GM10248 (cell line): ENCODE results near the gene TTLL13.
"Not testable (repeated sequence)": the region's sequence is repeated elsewhere in the genome, so short reads cannot be mapped to it uniquely, and the experiment has no call there.

Experiments used
- CTCF ChIA-PET: fragments of 300-600 bp; sonication (Branson Sonifier 250); formaldehyde crosslinking; extraction: SDS; loops from one replicate; lab custom pipeline; 2021; ENCODE audit warnings: antibody characterized with exemption; lab: Yijun Ruan, JAX
- POLR2A ChIA-PET: fragments of 350-650 bp; sonication (Branson Sonifier 250); formaldehyde crosslinking; extraction: SDS; loops from one replicate; lab custom pipeline; 2020; ENCODE audit warnings: antibody characterized with exemption; lab: Yijun Ruan, JAX
- DNase-seq: peaks from one replicate; pipeline ENCODE4 v3.0.0; 2012; ENCODE audit errors: extremely low spot score
- CTCF ChIP-seq: IDR thresholded peaks from 2 replicates; pipeline ENCODE4 v1.5.1; 2012; ENCODE audit warnings: mild to moderate bottlenecking, low read depth; ENCODE audit errors: extremely low read depth, missing control alignments, control extremely low read depth

Gene TTLL13

GRCh38 chr15:90241343-90242192, 7.8 kb upstream of the TTLL13 start:
- no peak for TF ChIP-seq CTCF
- ChIA-PET CTCF (interaction anchor here (1.8 to 2.8 kb wide), 2 partner anchors 8 to 78 kb away, joined by 4 to 10 read pairs; partner anchors contain the start of genes CIB1 and GDPGP1), POLR2A (no interaction called here)
- no peak for DNase-seq

- DNase-seq: no peak
- no peak for TF ChIP-seq CTCF
- ChIA-PET POLR2A (interaction anchor here (0.6 to 1.0 kb wide), 2 partner anchors 10 to 19 kb away, joined by 3 to 7 read pairs; partner anchors contain the start of gene CIB1), CTCF (interaction anchor here (1.1 to 2.8 kb wide), 2 partner anchors 11 to 39 kb away, joined by 3 to 10 read pairs; partner anchors contain the start of genes CIB1 and GDPGP1)
These were observed 5.3 kb upstream of the TTLL13 start for GRCh38 chr15:90243943-90244639.

GRCh38 chr15:90248789-90249202, 560 bp upstream of the TTLL13 start:
- ChIA-PET POLR2A (interaction anchor here (0.5 to 1.0 kb wide), 4 partner anchors 13 to 270 kb away, joined by 3 to 8 read pairs (median 3); partner anchors contain the start of gene CIB1), CTCF (interaction anchor here (1.0 to 2.3 kb wide), 11 partner anchors 10 to 234 kb away, joined by 3 to 10 read pairs (median 4); no protein-coding TSS in a partner anchor)
- no peak for TF ChIP-seq CTCF
- DNase-seq: no peak

GRCh38 chr15:90257776-90258175, 8.4 kb downstream of the TTLL13 start:
- TF ChIP-seq CTCF: no peak
- ChIA-PET POLR2A (no interaction called here), CTCF (interaction anchor here (2.9 kb wide), 1 partner anchor 9 kb away, joined by 10 read pairs; the partner anchor contains the start of gene TTLL13)
- no peak for DNase-seq

- no peak for TF ChIP-seq CTCF
- peak; percentile 40 for DNase-seq
- ChIA-PET CTCF (interaction anchor here (2.9 kb wide), 1 partner anchor 11 kb away, joined by 10 read pairs; the partner anchor contains the start of gene TTLL13), POLR2A (no interaction called here)
These were observed 10.2 kb downstream of the TTLL13 start for GRCh38 chr15:90259524-90259923.

GRCh38 chr15:90260731-90261130, 11.4 kb downstream of the TTLL13 start:
- DNase-seq, POLR2A ChIA-PET: not testable (repeated sequence)
- CTCF ChIA-PET: interaction anchor here (1.2 to 1.9 kb wide), 2 partner anchors 9 to 10 kb away, joined by 5 to 6 read pairs; no protein-coding TSS in a partner anchor
